IPS-15b (cell line): ENCODE results near the gene GZMA.

Source experiments
- H3K27me3 ChIP-seq: one replicate; pipeline ENCODE4 v1.6.1; 2013; ENCODE audit warnings: low read length; ENCODE audit not compliant: control insufficient read depth, insufficient read depth
- H3K36me3 ChIP-seq: one replicate; pipeline ENCODE4 v1.6.1; 2013; ENCODE audit warnings: low read length; ENCODE audit not compliant: control insufficient read depth, insufficient read depth
- H3K4me1 ChIP-seq: one replicate; pipeline ENCODE4 v1.6.1; 2013; ENCODE audit warnings: mild to moderate bottlenecking, low read length; ENCODE audit not compliant: control insufficient read depth, insufficient read depth
- H3K4me3 ChIP-seq: one replicate; pipeline ENCODE4 v1.5.1; 2013; ENCODE audit warnings: low read depth, low read length
- H3K9ac ChIP-seq: one replicate; pipeline ENCODE4 v1.6.1; 2013; ENCODE audit warnings: low read depth, mild to moderate bottlenecking, low read length
- H3K9me3 ChIP-seq: one replicate; pipeline ENCODE4 v1.6.1; 2013; ENCODE audit warnings: mild to moderate bottlenecking, low read length; ENCODE audit not compliant: control insufficient read depth, insufficient read depth

The GZMA gene

GRCh38 chr5:55114061-55114460 is 11.6 kb downstream of the GZMA start:
- H3K9me3 ChIP-seq = no peaks in the 10 kb centered on the region
- peaks cover 4% of the 10 kb centered on the region for H3K4me1 ChIP-seq
- H3K36me3 ChIP-seq = no peaks in the 10 kb centered on the region
- no peak overlapping the region for H3K4me3 ChIP-seq
- H3K9ac ChIP-seq = no peak overlapping the region
- H3K27me3 ChIP-seq = no peaks in the 10 kb centered on the region

GRCh38 chr5:55123365-55123764 is 20.9 kb downstream of the GZMA start:
- Histone ChIP-seq H3K9ac (no peak overlapping the region), H3K4me1 (no peaks in the 10 kb centered on the region), H3K4me3 (no peak overlapping the region), H3K9me3 (no peaks in the 10 kb centered on the region), H3K36me3 (no peaks in the 10 kb centered on the region), H3K27me3 (no peaks in the 10 kb centered on the region)

GRCh38 chr5:55134053-55134722 is 31.7 kb downstream of the GZMA start:
- H3K9me3 ChIP-seq = no peaks in the 10 kb centered on the region
- no peaks in the 10 kb centered on the region for H3K4me1 ChIP-seq
- no peaks in the 10 kb centered on the region for H3K36me3 ChIP-seq
- H3K4me3 ChIP-seq = no peak overlapping the region
- no peaks in the 10 kb centered on the region for H3K27me3 ChIP-seq
- H3K9ac ChIP-seq = no peak overlapping the region

GRCh38 chr5:55136521-55136920 is 34.1 kb downstream of the GZMA start:
- Histone ChIP-seq H3K9me3 (no peaks in the 10 kb centered on the region), H3K4me3 (no peak overlapping the region), H3K9ac (no peak overlapping the region), H3K27me3 (no peaks in the 10 kb centered on the region), H3K36me3 (no peaks in the 10 kb centered on the region), H3K4me1 (no peaks in the 10 kb centered on the region)

- Histone ChIP-seq H3K27me3 (no peaks in the 10 kb centered on the region), H3K4me3 (no peak overlapping the region), H3K9ac (no peak overlapping the region), H3K4me1 (no peaks in the 10 kb centered on the region), H3K36me3 (no peaks in the 10 kb centered on the region), H3K9me3 (no peaks in the 10 kb centered on the region)
Observed at GRCh38 chr5:55140908-55141665, 38.6 kb downstream of the GZMA start.

GRCh38 chr5:55141945-55142690 is 39.7 kb downstream of the GZMA start:
- Histone ChIP-seq H3K9me3 (no peaks in the 10 kb centered on the region), H3K4me1 (no peaks in the 10 kb centered on the region), H3K27me3 (no peaks in the 10 kb centered on the region), H3K36me3 (no peaks in the 10 kb centered on the region), H3K9ac (no peak overlapping the region), H3K4me3 (no peak overlapping the region)

- no peak overlapping the region for H3K4me3 ChIP-seq
- no peaks in the 10 kb centered on the region for H3K36me3 ChIP-seq
- H3K27me3 ChIP-seq = no peaks in the 10 kb centered on the region
- H3K4me1 ChIP-seq = no peaks in the 10 kb centered on the region
- no peak overlapping the region for H3K9ac ChIP-seq
- no peaks in the 10 kb centered on the region for H3K9me3 ChIP-seq
Observed at GRCh38 chr5:55143624-55144023, 41.2 kb downstream of the GZMA start.

- no peaks in the 10 kb centered on the region for H3K9me3 ChIP-seq
- no peaks in the 10 kb centered on the region for H3K4me1 ChIP-seq
- no peaks in the 10 kb centered on the region for H3K36me3 ChIP-seq
- no peak overlapping the region for H3K4me3 ChIP-seq
- H3K9ac ChIP-seq = no peak overlapping the region
- H3K27me3 ChIP-seq = no peaks in the 10 kb centered on the region
Observed at GRCh38 chr5:55146080-55146479, 43.6 kb downstream of the GZMA start.

- Histone ChIP-seq H3K4me1 (no peaks in the 10 kb centered on the region), H3K36me3 (no peaks in the 10 kb centered on the region), H3K4me3 (no peak overlapping the region), H3K9me3 (no peaks in the 10 kb centered on the region), H3K27me3 (no peaks in the 10 kb centered on the region), H3K9ac (no peak overlapping the region)
Observed at GRCh38 chr5:55146543-55147151, 44.2 kb downstream of the GZMA start.

- Histone ChIP-seq H3K4me3 (no peak overlapping the region), H3K27me3 (no peaks in the 10 kb centered on the region), H3K9ac (no peak overlapping the region), H3K9me3 (no peaks in the 10 kb centered on the region), H3K36me3 (no peaks in the 10 kb centered on the region), H3K4me1 (no peaks in the 10 kb centered on the region)
Observed at GRCh38 chr5:55149308-55149795, 46.9 kb downstream of the GZMA start.

- H3K4me1 ChIP-seq = no peaks in the 10 kb centered on the region
- H3K9ac ChIP-seq = no peak overlapping the region
- H3K9me3 ChIP-seq = no peaks in the 10 kb centered on the region
- H3K4me3 ChIP-seq = no peak overlapping the region
- no peaks in the 10 kb centered on the region for H3K27me3 ChIP-seq
- H3K36me3 ChIP-seq = no peaks in the 10 kb centered on the region
Observed at GRCh38 chr5:55151923-55152842, 49.7 kb downstream of the GZMA start.
